GM10847 (cell line): ENCODE data around the gene PCBP3.

Source experiments
- POLR2A ChIP-seq: IDR thresholded peaks from 2 replicates; pipeline ENCODE4 v1.6.1; 2011; ENCODE audit not compliant: insufficient read length; ENCODE audit errors: extremely low read depth

PCBP3 gene

GRCh38 chr21:45631540-45631939 lies 12.0 kb upstream of the PCBP3 start:
- no peak for TF ChIP-seq POLR2A

- no peak for TF ChIP-seq POLR2A
These were observed 11.4 kb upstream of the PCBP3 start for GRCh38 chr21:45632160-45632559.

GRCh38 chr21:45632637-45633251 lies 10.8 kb upstream of the PCBP3 start:
- no peak for TF ChIP-seq POLR2A

- no peak for TF ChIP-seq POLR2A
These were observed 8.9 kb upstream of the PCBP3 start for GRCh38 chr21:45634511-45635183.

GRCh38 chr21:45635271-45636151 lies 8.0 kb upstream of the PCBP3 start:
- no peak for TF ChIP-seq POLR2A

- TF ChIP-seq POLR2A, result no peak
These were observed 7.1 kb upstream of the PCBP3 start for GRCh38 chr21:45636459-45636858.

- no peak for TF ChIP-seq POLR2A
These were observed 6.4 kb upstream of the PCBP3 start for GRCh38 chr21:45636951-45637646.

GRCh38 chr21:45637883-45638282 lies 5.6 kb upstream of the PCBP3 start:
- TF ChIP-seq POLR2A, result no peak

GRCh38 chr21:45638707-45639106 lies 4.8 kb upstream of the PCBP3 start:
- TF ChIP-seq POLR2A, result no peak

- TF ChIP-seq POLR2A, result no peak
These were observed 4.1 kb upstream of the PCBP3 start for GRCh38 chr21:45639206-45640000.

GRCh38 chr21:45640001-45640887 lies 3.3 kb upstream of the PCBP3 start:
- no peak for TF ChIP-seq POLR2A

- no peak for TF ChIP-seq POLR2A
These were observed 2.5 kb upstream of the PCBP3 start for GRCh38 chr21:45640888-45641479.

GRCh38 chr21:45641480-45642035 lies 2.0 kb upstream of the PCBP3 start:
- TF ChIP-seq POLR2A, result no peak
